ENCODE data around the gene ADGRD2. TPM values are rescaled to one million over a fixed set of nuclear protein-coding genes. Genes with fewer than 3 reads are reported as not detected.
A peak's percentile ranks its signal among the peaks of the same experiment; 100 is the strongest.

The ADGRD2 gene
- total RNA-seq, 1 experiment from 2014 or later: not detected

DNA sequence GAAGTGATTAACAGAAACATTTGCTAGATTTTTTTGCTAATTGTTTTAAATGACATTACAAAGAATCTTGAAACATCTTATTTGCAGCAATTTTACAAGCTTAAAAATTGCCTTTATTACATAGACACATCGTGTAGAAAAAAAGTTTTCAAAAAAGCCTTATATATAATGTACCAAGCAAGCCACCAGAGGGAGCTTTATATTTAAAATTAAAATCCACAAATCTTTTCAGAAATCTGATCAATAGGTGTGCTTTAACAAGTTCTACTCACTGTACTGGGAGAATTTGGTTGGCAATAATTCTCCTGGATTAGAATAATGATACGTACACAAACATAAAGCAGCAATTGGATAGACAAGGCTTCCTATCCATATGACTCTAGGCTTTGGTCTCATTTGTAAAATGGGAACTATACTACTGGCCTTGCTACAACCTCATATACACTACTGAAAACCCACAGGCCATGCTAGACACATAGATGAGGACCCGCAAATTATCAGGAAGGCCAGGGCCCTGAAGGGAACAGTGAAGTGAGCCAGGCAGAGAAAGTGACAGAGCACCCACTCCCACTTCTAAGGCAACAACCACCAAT is 39.8 kb upstream of the ADGRD2 start:
- no peak for TF ChIP-seq REST (IDR thresholded peaks at IDR 0.05; ENCODE audit: insufficient read depth in 1 of 2, low read depth in 2 of 2, low read length in 1 of 2)
- TF ChIP-seq, protein P1, sequence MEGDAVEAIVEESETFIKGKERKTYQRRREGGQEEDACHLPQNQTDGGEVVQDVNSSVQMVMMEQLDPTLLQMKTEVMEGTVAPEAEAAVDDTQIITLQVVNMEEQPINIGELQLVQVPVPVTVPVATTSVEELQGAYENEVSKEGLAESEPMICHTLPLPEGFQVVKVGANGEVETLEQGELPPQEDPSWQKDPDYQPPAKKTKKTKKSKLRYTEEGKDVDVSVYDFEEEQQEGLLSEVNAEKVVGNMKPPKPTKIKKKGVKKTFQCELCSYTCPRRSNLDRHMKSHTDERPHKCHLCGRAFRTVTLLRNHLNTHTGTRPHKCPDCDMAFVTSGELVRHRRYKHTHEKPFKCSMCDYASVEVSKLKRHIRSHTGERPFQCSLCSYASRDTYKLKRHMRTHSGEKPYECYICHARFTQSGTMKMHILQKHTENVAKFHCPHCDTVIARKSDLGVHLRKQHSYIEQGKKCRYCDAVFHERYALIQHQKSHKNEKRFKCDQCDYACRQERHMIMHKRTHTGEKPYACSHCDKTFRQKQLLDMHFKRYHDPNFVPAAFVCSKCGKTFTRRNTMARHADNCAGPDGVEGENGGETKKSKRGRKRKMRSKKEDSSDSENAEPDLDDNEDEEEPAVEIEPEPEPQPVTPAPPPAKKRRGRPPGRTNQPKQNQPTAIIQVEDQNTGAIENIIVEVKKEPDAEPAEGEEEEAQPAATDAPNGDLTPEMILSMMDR (IDR thresholded peaks at IDR 0.05): peak; percentile 60; the same call in 1 of the 2 replicates
- Histone ChIP-seq H3K9me3 (ENCODE audit: control insufficient read depth, insufficient read depth, low read depth, low read length) (no peaks in the 10 kb centered on the region), H3K27ac (ENCODE audit: low read length) (no peak overlapping the region), H3K27me3 (ENCODE audit: control insufficient read depth, insufficient read depth, low read length) (no peaks in the 10 kb centered on the region), H3K4me3 (ENCODE audit: low read depth in 2 of 2, low read length in 2 of 2) (no peak overlapping the region), H3K4me1 (ENCODE audit: control insufficient read depth, insufficient read depth, low read length) (peaks cover 24% of the 10 kb centered on the region), H3K36me3 (ENCODE audit: control insufficient read depth, insufficient read depth, low read length) (peaks cover 45% of the 10 kb centered on the region)
- no peak for ATAC-seq
- in situ Hi-C loops (cut with HindIII; ENCODE audit: low pct_unique_long_range_greater_than_20kb, low sequenced_read_pairs): no loop called here
- no peak for DNase-seq (ENCODE audit: low read depth, low spot score)
- ChIA-PET CTCF (interaction anchor here (0.7 to 0.9 kb wide), 3 partner anchors 22 to 117 kb away, joined by 4 to 5 read pairs (median 5); no protein-coding TSS in a partner anchor), POLR2A (no interaction called here)
- no TSS peak for BruUV-seq (replicated peaks)
- intact Hi-C loops (cut with micrococcal nuclease; ENCODE audit: unreplicated experiment): loop anchor here (10.0 kb wide), 1 partner anchor 104 kb away; no protein-coding TSS in a partner anchor

GRCh38 chr9:124411514-124412227 is 38.6 kb upstream of the ADGRD2 start:
- TF ChIP-seq REST (IDR thresholded peaks at IDR 0.05; ENCODE audit: insufficient read depth in 1 of 2, low read depth in 2 of 2, low read length in 1 of 2) (no peak), SIN3A (IDR thresholded peaks at IDR 0.05; ENCODE audit: borderline replicate concordance, insufficient read depth, low read depth, low read length) (no peak), POLR2AphosphoS5 (IDR thresholded peaks at IDR 0.05; ENCODE audit: low read depth, low read length) (no peak), TCF7L2 (IDR thresholded peaks at IDR 0.05; ENCODE audit: low read depth, low read length) (no peak)
- TF ChIP-seq, protein P1 (IDR thresholded peaks at IDR 0.05): no peak
- ChIA-PET CTCF (interaction anchor here (0.6 to 0.7 kb wide), 4 partner anchors 85 to 163 kb away, joined by 3 to 5 read pairs (median 5); no protein-coding TSS in a partner anchor), POLR2A (interaction anchor here (1.0 kb wide), 1 partner anchor 10 kb away, joined by 3 read pairs; no protein-coding TSS in a partner anchor)
- no peak for ATAC-seq
- in situ Hi-C loops (cut with HindIII; ENCODE audit: low pct_unique_long_range_greater_than_20kb, low sequenced_read_pairs): no loop called here
- TSS peak; percentile 6 for BruUV-seq (replicated peaks)
- peak; percentile 46 for DNase-seq (ENCODE audit: low read depth, low spot score)
- Histone ChIP-seq H3K27me3 (ENCODE audit: control insufficient read depth, insufficient read depth, low read length) (no peaks in the 10 kb centered on the region), H3K4me3 (ENCODE audit: low read depth in 2 of 2, low read length in 2 of 2) (peak overlapping the region in 1 of 2 experiments; percentile 3; a peak in 1 of 4 replicates), H3K27ac (ENCODE audit: low read length) (peak overlapping the region; percentile 8), H3K4me1 (ENCODE audit: control insufficient read depth, insufficient read depth, low read length) (peaks cover 24% of the 10 kb centered on the region), H3K9me3 (ENCODE audit: control insufficient read depth, insufficient read depth, low read depth, low read length) (no peaks in the 10 kb centered on the region), H3K36me3 (ENCODE audit: control insufficient read depth, insufficient read depth, low read length) (peaks cover 41% of the 10 kb centered on the region)
- intact Hi-C loops (cut with micrococcal nuclease; ENCODE audit: unreplicated experiment): loop anchor here (10.0 kb wide), 1 partner anchor 103 kb away; no protein-coding TSS in a partner anchor

All from Panc1 (cell line).